HG03457 (cell line): ENCODE results near the gene PCGF5.
"Not testable (repeated sequence)": the region's sequence is repeated elsewhere in the genome, so short reads cannot be mapped to it uniquely, and the experiment has no call there.

Source experiments
- ATAC-seq: cut with Tn5 transposase; IDR thresholded peaks from one replicate; pipeline ENCODE4 v1.9.1; 2021; ENCODE audit warnings: moderate number of reproducible peaks; ENCODE audit not compliant: unreplicated experiment

The PCGF5 gene

GRCh38 chr10:91220194-91220953, at the start of gene PCGF5:
PCGF5 (plus strand) TSS chr10:91220663; CDS start chr10:91222872, 2,209 bp downstream.
- peak; percentile 94 for ATAC-seq

GRCh38 chr10:91171485-91171884, 49.0 kb upstream of the PCGF5 start:
- no peak for ATAC-seq

GRCh38 chr10:91172348-91172747, 48.1 kb upstream of the PCGF5 start:
- ATAC-seq, result no peak

- ATAC-seq, result no peak
Observed at GRCh38 chr10:91185239-91185875, 35.1 kb upstream of the PCGF5 start.

GRCh38 chr10:91187156-91187555, 33.3 kb upstream of the PCGF5 start:
- no peak for ATAC-seq

GRCh38 chr10:91188010-91188409, 32.5 kb upstream of the PCGF5 start:
- not testable (repeated sequence) for ATAC-seq

- no peak for ATAC-seq
Observed at GRCh38 chr10:91188889-91189288, 31.6 kb upstream of the PCGF5 start.

- no peak for ATAC-seq
Observed at GRCh38 chr10:91190388-91190870, 30.0 kb upstream of the PCGF5 start.

- ATAC-seq, result peak; percentile 72
Observed at GRCh38 chr10:91190876-91191583, 29.4 kb upstream of the PCGF5 start.

- no peak for ATAC-seq
Observed at GRCh38 chr10:91191584-91191919, 28.9 kb upstream of the PCGF5 start.

- ATAC-seq, result no peak
Observed at GRCh38 chr10:91194497-91195179, 25.8 kb upstream of the PCGF5 start.

- ATAC-seq, result no peak
Observed at GRCh38 chr10:91196268-91197048, 24.0 kb upstream of the PCGF5 start.

GRCh38 chr10:91197127-91197526, 23.3 kb upstream of the PCGF5 start:
- no peak for ATAC-seq

GRCh38 chr10:91198781-91199180, 21.7 kb upstream of the PCGF5 start:
- peak; percentile 57 for ATAC-seq

- no peak for ATAC-seq
Observed at GRCh38 chr10:91200314-91201212, 19.9 kb upstream of the PCGF5 start.

- ATAC-seq, result no peak
Observed at GRCh38 chr10:91201213-91201996, 19.1 kb upstream of the PCGF5 start.

- no peak for ATAC-seq
Observed at GRCh38 chr10:91206427-91206826, 14.0 kb upstream of the PCGF5 start.

GRCh38 chr10:91206837-91207474, 13.5 kb upstream of the PCGF5 start:
- no peak for ATAC-seq
